Stimulated activated CD4-positive, alpha-beta T cell treated with anti-CD3 and anti-CD28 coated beads, Interleukin-15, amount 100 ng/mL, for 24 hours (primary cell): ENCODE measurements around the gene GLYR1.

Source experiments
- DNase-seq: peaks from one replicate; pipeline ENCODE4 v3.0.0-alpha.2; 2020

The GLYR1 gene

GRCh38 chr16:4846503-4846900 is 586 bp downstream of the GLYR1 start:
- DNase-seq: peak; percentile 44

- no peak for DNase-seq
These were observed 6.1 kb downstream of the GLYR1 start for GRCh38 chr16:4840984-4841383.

- DNase-seq: no peak
These were observed 7.1 kb downstream of the GLYR1 start for GRCh38 chr16:4839942-4840341.

- no peak for DNase-seq
These were observed 9.2 kb downstream of the GLYR1 start for GRCh38 chr16:4837733-4838501.

GRCh38 chr16:4836727-4837126 is 10.4 kb downstream of the GLYR1 start:
- DNase-seq: no peak

- no peak for DNase-seq
These were observed 13.5 kb downstream of the GLYR1 start for GRCh38 chr16:4833584-4833983.

- no peak for DNase-seq
These were observed 14.3 kb downstream of the GLYR1 start for GRCh38 chr16:4832698-4833343.

- DNase-seq: no peak
These were observed 15.5 kb downstream of the GLYR1 start for GRCh38 chr16:4831616-4832015.

- no peak for DNase-seq
These were observed 16.7 kb downstream of the GLYR1 start for GRCh38 chr16:4830408-4830807.

- no peak for DNase-seq
These were observed 18.3 kb downstream of the GLYR1 start for GRCh38 chr16:4828567-4829321.

GRCh38 chr16:4826980-4827379 is 20.1 kb downstream of the GLYR1 start:
- DNase-seq: no peak

GRCh38 chr16:4826526-4826925 is 20.6 kb downstream of the GLYR1 start:
- no peak for DNase-seq

- DNase-seq: no peak
These were observed 21.9 kb downstream of the GLYR1 start for GRCh38 chr16:4825196-4825595.

GRCh38 chr16:4820652-4821051 is 26.4 kb downstream of the GLYR1 start:
- DNase-seq: no peak

- no peak for DNase-seq
These were observed 32.4 kb downstream of the GLYR1 start for GRCh38 chr16:4814542-4815173.

GRCh38 chr16:4814046-4814445 is 33.0 kb downstream of the GLYR1 start:
- DNase-seq: no peak

GRCh38 chr16:4813251-4814003 is 33.7 kb downstream of the GLYR1 start:
- DNase-seq: no peak

GRCh38 chr16:4811773-4812172 is 35.3 kb downstream of the GLYR1 start:
- no peak for DNase-seq

GRCh38 chr16:4811242-4811641 is 35.8 kb downstream of the GLYR1 start:
- DNase-seq: no peak

- DNase-seq: no peak
These were observed 40.8 kb downstream of the GLYR1 start for GRCh38 chr16:4806280-4806679.

- DNase-seq: no peak
These were observed 41.9 kb downstream of the GLYR1 start for GRCh38 chr16:4805231-4805630.

GRCh38 chr16:4803898-4804762 is 43.0 kb downstream of the GLYR1 start:
- no peak for DNase-seq
